HG03097 (cell line): ENCODE results near the gene LRP11.
"Not testable (repeated sequence)": the region's sequence is repeated elsewhere in the genome, so short reads cannot be mapped to it uniquely, and the experiment has no call there.

ENCODE experiments used
- ATAC-seq: cut with Tn5 transposase; IDR thresholded peaks from one replicate; pipeline ENCODE4 v1.9.1; 2021; ENCODE audit not compliant: unreplicated experiment, low FRiP score

The LRP11 gene

GRCh38 chr6:149852881-149853280 lies 11.3 kb downstream of the LRP11 start:
- ATAC-seq, result no peak

- no peak for ATAC-seq
Observed at GRCh38 chr6:149852180-149852579, 12.0 kb downstream of the LRP11 start.

- no peak for ATAC-seq
Observed at GRCh38 chr6:149851461-149852110, 12.6 kb downstream of the LRP11 start.

GRCh38 chr6:149848343-149848742 lies 15.8 kb downstream of the LRP11 start:
- ATAC-seq, result not testable (repeated sequence)

GRCh38 chr6:149847939-149848267 lies 16.3 kb downstream of the LRP11 start:
- no peak for ATAC-seq

GRCh38 chr6:149846321-149846720 lies 17.8 kb downstream of the LRP11 start:
- ATAC-seq, result no peak

- ATAC-seq, result no peak
Observed at GRCh38 chr6:149845549-149845948, 18.6 kb downstream of the LRP11 start.

GRCh38 chr6:149844480-149844879 lies 19.7 kb downstream of the LRP11 start:
- ATAC-seq, result no peak

GRCh38 chr6:149844036-149844435 lies 20.1 kb downstream of the LRP11 start:
- not testable (repeated sequence) for ATAC-seq

- ATAC-seq, result no peak
Observed at GRCh38 chr6:149843051-149843633, 21.0 kb downstream of the LRP11 start.

GRCh38 chr6:149842331-149842730 lies 21.8 kb downstream of the LRP11 start:
- no peak for ATAC-seq

GRCh38 chr6:149840345-149841075 lies 23.6 kb downstream of the LRP11 start:
- no peak for ATAC-seq

- ATAC-seq, result no peak
Observed at GRCh38 chr6:149834513-149835481, 29.4 kb downstream of the LRP11 start.

GRCh38 chr6:149833651-149834050 lies 30.5 kb downstream of the LRP11 start:
- no peak for ATAC-seq

GRCh38 chr6:149831308-149831820 lies 32.8 kb downstream of the LRP11 start:
- no peak for ATAC-seq

- ATAC-seq, result no peak
Observed at GRCh38 chr6:149830731-149831307, 33.3 kb downstream of the LRP11 start.

- ATAC-seq, result no peak
Observed at GRCh38 chr6:149825292-149825691, 38.9 kb downstream of the LRP11 start.

- no peak for ATAC-seq
Observed at GRCh38 chr6:149823013-149823412, 41.1 kb downstream of the LRP11 start.

GRCh38 chr6:149821492-149821891 lies 42.7 kb downstream of the LRP11 start:
- ATAC-seq, result no peak

- ATAC-seq, result no peak
Observed at GRCh38 chr6:149820506-149820905, 43.7 kb downstream of the LRP11 start.
